Measurements from ENCODE around the gene PDZD7. TPM values are rescaled to one million over a fixed set of nuclear protein-coding genes. Genes with fewer than 3 reads are reported as not detected.

Gene PDZD7
- total RNA-seq, 1 donor from 2014 or later = 1.6 TPM

DNA sequence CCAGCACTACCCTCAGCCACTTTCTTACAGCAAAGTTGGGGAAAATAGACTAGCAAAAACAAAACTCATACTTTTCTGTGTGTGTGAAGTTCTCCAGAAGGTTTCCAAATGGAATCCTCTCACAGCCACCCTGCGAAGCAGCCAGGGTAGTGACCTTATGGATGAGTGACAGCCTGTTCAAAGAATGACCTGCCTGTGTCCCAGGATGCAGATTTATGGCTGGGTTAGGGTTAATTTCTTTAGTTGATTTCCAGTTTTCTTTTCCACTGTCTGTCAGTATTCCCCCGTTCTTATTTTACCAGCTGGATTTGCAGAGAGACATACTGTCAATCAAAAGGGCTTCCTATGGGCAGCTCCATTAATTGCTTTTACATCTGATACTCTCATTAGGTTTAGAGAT, 64.0 kb downstream of the PDZD7 start:
- Histone ChIP-seq H3K9me3 (no peaks in the 10 kb centered on the region), H3K27me3 (no peaks in the 10 kb centered on the region), H3K36me3 (peaks cover 39% of the 10 kb centered on the region), H3K27ac (no peak overlapping the region), H3K4me1 (peaks cover 13% of the 10 kb centered on the region), H3K4me3 (no peak overlapping the region)
- TF ChIP-seq, protein P1, sequence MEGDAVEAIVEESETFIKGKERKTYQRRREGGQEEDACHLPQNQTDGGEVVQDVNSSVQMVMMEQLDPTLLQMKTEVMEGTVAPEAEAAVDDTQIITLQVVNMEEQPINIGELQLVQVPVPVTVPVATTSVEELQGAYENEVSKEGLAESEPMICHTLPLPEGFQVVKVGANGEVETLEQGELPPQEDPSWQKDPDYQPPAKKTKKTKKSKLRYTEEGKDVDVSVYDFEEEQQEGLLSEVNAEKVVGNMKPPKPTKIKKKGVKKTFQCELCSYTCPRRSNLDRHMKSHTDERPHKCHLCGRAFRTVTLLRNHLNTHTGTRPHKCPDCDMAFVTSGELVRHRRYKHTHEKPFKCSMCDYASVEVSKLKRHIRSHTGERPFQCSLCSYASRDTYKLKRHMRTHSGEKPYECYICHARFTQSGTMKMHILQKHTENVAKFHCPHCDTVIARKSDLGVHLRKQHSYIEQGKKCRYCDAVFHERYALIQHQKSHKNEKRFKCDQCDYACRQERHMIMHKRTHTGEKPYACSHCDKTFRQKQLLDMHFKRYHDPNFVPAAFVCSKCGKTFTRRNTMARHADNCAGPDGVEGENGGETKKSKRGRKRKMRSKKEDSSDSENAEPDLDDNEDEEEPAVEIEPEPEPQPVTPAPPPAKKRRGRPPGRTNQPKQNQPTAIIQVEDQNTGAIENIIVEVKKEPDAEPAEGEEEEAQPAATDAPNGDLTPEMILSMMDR (IDR thresholded peaks at IDR 0.05) = no peak
- intact Hi-C loops (cut with DNase I) = no loop called here
- ATAC-seq = no peak
- no peak for DNase-seq

DNA sequence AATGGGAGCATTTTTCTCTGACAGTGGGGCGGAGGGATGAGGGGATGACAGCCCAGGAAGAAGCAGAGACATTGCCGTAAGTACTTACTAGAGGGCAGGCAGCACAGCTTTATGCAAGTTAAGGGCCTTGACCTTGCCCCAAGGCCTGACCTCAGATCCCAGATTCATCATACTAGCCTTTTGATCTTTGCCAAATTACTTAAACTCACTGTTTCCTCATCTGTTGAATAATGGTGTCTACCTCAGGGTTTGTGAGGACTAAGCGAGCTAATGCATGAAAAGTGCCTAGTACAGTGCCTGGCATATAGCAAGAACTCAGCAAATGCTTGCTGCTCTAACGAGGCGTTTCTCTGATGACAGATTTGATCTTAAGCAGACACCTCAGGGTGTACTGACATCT, 65.1 kb downstream of the PDZD7 start:
- peaks cover 46% of the 10 kb centered on the region for H3K36me3 ChIP-seq
- ATAC-seq = no peak
- TF ChIP-seq, protein P1 (IDR thresholded peaks at IDR 0.05) = no peak

DNA sequence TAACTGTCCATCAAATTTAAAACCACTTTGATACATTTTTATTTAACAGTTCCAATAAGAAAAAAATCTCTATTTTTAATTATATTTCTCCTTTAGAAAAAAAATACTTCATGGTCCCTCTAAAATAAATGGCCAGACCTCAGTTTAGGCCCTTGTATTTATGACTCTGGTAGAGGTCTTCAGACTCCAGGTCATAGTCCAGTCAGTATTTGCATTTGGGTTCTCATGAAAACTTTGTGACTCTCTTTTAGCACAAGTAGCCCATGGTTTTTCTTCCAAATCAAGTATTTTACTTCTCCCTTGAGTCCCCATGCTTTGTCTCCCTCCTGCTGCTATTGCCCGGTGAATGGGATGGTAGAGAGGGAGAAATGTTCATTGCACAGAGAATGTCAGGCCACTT, 67.1 kb downstream of the PDZD7 start:
- peaks cover 5% of the 10 kb centered on the region for H3K4me1 ChIP-seq
- intact Hi-C loops (cut with DNase I) = no loop called here
- H3K36me3 ChIP-seq = peaks cover 66% of the 10 kb centered on the region
- H3K4me3 ChIP-seq = no peak overlapping the region
- H3K9me3 ChIP-seq = no peaks in the 10 kb centered on the region
- DNase-seq = no peak
- no peak overlapping the region for H3K27ac ChIP-seq
- TF ChIP-seq, protein P1 (IDR thresholded peaks at IDR 0.05) = no peak
- no peak for ATAC-seq
- H3K27me3 ChIP-seq = no peaks in the 10 kb centered on the region

More for the DNA sequence above, 65.1 kb downstream of the PDZD7 start:
- no peak overlapping the region for H3K4me3 ChIP-seq
- peaks cover 13% of the 10 kb centered on the region for H3K4me1 ChIP-seq
- no peak overlapping the region for H3K27ac ChIP-seq
- no peaks in the 10 kb centered on the region for H3K27me3 ChIP-seq
- intact Hi-C loops (cut with DNase I) = no loop called here
- no peak for DNase-seq
- H3K9me3 ChIP-seq = no peaks in the 10 kb centered on the region

DNA sequence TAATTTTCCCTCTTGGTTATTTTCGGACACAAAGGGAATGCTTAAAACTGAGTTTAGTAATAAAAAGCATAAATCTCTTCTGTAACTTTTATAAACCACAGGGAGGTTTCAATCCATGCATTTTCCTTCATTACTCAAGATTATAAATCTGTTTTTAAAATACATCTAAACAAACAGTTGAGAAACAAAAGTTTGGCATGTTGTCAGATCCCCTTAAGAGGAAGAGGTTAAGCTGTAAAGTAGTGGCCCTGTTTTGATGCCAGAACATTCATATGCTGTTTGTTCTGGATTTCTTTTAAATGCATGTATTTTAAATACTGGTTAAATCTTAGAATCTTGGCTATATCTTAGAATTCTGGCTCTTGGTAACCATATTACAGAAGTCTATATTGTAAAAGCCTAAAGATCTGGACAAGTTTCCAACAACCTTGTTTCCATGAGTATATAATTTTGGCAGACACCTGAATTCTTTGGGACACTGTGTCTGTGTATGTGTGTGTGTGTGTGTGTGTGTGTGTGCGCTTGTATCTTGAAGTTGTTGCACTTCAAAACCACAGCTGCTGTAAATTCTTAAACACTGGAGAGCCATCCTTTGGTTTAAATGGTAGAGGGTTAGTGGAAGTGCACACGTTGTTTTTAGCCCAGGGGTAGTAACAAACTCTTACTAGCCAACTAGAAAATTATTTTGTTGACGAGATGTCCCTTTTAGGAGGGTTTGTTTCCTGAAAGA, 68.4 kb downstream of the PDZD7 start:
- TF ChIP-seq, protein P1 (IDR thresholded peaks at IDR 0.05) = no peak
- no peak for ATAC-seq
- intact Hi-C loops (cut with DNase I) = no loop called here
- peaks cover 79% of the 10 kb centered on the region for H3K36me3 ChIP-seq
- H3K27me3 ChIP-seq = no peaks in the 10 kb centered on the region
- H3K9me3 ChIP-seq = no peaks in the 10 kb centered on the region
- H3K4me3 ChIP-seq = no peak overlapping the region
- no peaks in the 10 kb centered on the region for H3K4me1 ChIP-seq
- H3K27ac ChIP-seq = no peak overlapping the region
- no peak for DNase-seq

DNA sequence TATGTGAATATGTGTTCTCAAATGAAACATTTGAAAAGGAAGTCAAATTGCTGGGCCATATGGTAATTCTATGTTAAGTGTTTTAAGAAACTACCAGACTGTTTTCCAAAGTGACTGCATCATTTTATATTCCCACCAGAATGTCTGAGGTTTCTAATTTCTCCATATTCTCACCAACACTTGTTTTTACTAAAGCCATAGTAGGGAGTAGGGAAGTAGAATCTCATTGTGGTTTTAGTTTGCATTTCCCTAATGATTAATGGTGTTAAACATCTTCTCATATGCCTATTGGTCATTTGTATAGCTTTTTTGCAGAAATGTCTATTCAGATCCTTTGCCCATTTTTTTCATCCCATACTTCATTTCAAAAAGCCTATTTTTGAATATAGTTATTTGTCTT, 70.7 kb downstream of the PDZD7 start:
- Histone ChIP-seq H3K27me3 (no peaks in the 10 kb centered on the region), H3K4me1 (no peaks in the 10 kb centered on the region), H3K4me3 (no peak overlapping the region), H3K36me3 (peaks cover 91% of the 10 kb centered on the region), H3K27ac (no peak overlapping the region), H3K9me3 (no peaks in the 10 kb centered on the region)
- ATAC-seq = no peak
- DNase-seq = no peak
- intact Hi-C loops (cut with DNase I) = no loop called here
- TF ChIP-seq, protein P1 (IDR thresholded peaks at IDR 0.05) = no peak

Small RNA genes within 50 kb of the gene (microRNA-seq; reads per million reads assigned to microRNA genes)
- not detected for gene MIR608 (ENCODE audit: borderline microRNAs expressed)

Other genes starting within 250 kb of the PDZD7 start
- gene SLF2, start 118.2 kb downstream of the PDZD7 start, total RNA-seq = 32.9 TPM
- 6.7 TPM for gene SEMA4G, start 61.6 kb downstream of the PDZD7 start, total RNA-seq
- 60.5 TPM for gene MRPL43, start 43.6 kb downstream of the PDZD7 start, total RNA-seq
- 6.5 TPM for gene TWNK, start 43.6 kb downstream of the PDZD7 start, total RNA-seq
- 50.0 TPM for gene LZTS2, start 31.3 kb downstream of the PDZD7 start, total RNA-seq
- 49.2 TPM for gene SFXN3, start 105 bp upstream of the PDZD7 start, total RNA-seq
- gene KAZALD1, start 30.9 kb upstream of the PDZD7 start, total RNA-seq = 8.4 TPM
- not detected for gene TLX1, start 100.2 kb upstream of the PDZD7 start, total RNA-seq
- not detected for gene LBX1, start 198.3 kb upstream of the PDZD7 start, total RNA-seq